SU-DHL-6 (cell line): Measurements from ENCODE around the gene DPM1.
A peak's percentile ranks its signal among the peaks of the same experiment; 100 is the strongest.

ENCODE experiments used
- H2AFZ ChIP-seq: fragments of 200-600 bp; sonication (generic); 2 replicates; pipeline ENCODE4 v1.6.1; 2014; ENCODE audit warnings: low read depth, mild to moderate bottlenecking, moderate library complexity, mixed read lengths, antibody characterized with exemption, low read length; ENCODE audit not compliant: severe bottlenecking
- H3F3A ChIP-seq: fragments of 200-600 bp; shearing (Covaris generic); 2 replicates; pipeline ENCODE4 v1.6.0; 2016; ENCODE audit warnings: antibody characterized with exemption, mild to moderate bottlenecking; ENCODE audit not compliant: insufficient read depth
- H3K27ac ChIP-seq: fragments of 200-600 bp; sonication (generic); 2 replicates; pipeline ENCODE4 v1.5.1; 2016; ENCODE audit warnings: low read depth, mild to moderate bottlenecking, low read length, moderate library complexity, mixed read lengths
- H3K27me3 ChIP-seq: fragments of 200-600 bp; sonication (generic), shearing (Covaris generic); 2 replicates; pipeline ENCODE4 v1.6.0; 2014; ENCODE audit warnings: mild to moderate bottlenecking, low read length
- H3K36me3 ChIP-seq: fragments of 200-600 bp; sonication (generic); 2 replicates; pipeline ENCODE4 v1.6.1; 2014; ENCODE audit warnings: mild to moderate bottlenecking, low read length, mixed read lengths
- H3K4me2 ChIP-seq: fragments of 300-600, 200-600 bp; shearing (Covaris generic), sonication (generic); 2 replicates; pipeline ENCODE4 v1.6.0; 2014; ENCODE audit warnings: low read length, low read depth, mild to moderate bottlenecking; ENCODE audit not compliant: poor library complexity, severe bottlenecking
- H3K4me3 ChIP-seq: fragments of 200-600 bp; sonication (generic); 2 replicates; pipeline ENCODE4 v1.5.1; 2014; ENCODE audit warnings: antibody characterized with exemption, low read length, mild to moderate bottlenecking, mixed read lengths; ENCODE audit not compliant: insufficient read depth, poor library complexity, severe bottlenecking
- H3K79me2 ChIP-seq: fragments of 200-600 bp; sonication (generic); 2 replicates; pipeline ENCODE4 v1.6.1; 2014; ENCODE audit warnings: mild to moderate bottlenecking, low read length, moderate library complexity; ENCODE audit not compliant: insufficient read depth
- H3K9ac ChIP-seq: fragments of 200-600 bp; sonication (generic); 2 replicates; pipeline ENCODE4 v1.7.0; 2014; ENCODE audit warnings: mild to moderate bottlenecking, low read length
- H3K9me2 ChIP-seq: fragments of 200-600 bp; sonication (generic); replicated peaks from 2 replicates; pipeline ENCODE4 v1.6.1; 2014; ENCODE audit warnings: low read length; ENCODE audit not compliant: insufficient read depth
- H3K9me3 ChIP-seq: fragments of 200-600 bp; sonication (generic); 2 replicates; pipeline ENCODE4 v1.6.1; 2014; ENCODE audit warnings: low read length, mixed read lengths; ENCODE audit not compliant: insufficient read depth
- H4K20me1 ChIP-seq: fragments of 200-600 bp; sonication (generic); 2 replicates; pipeline ENCODE4 v1.6.1; 2014; ENCODE audit warnings: low read depth, mild to moderate bottlenecking, antibody characterized with exemption, low read length, moderate library complexity, mixed read lengths
- EZH2phosphoT487 ChIP-seq: fragments of 200-600 bp; sonication (generic), shearing (Covaris generic); conservative IDR thresholded peaks from 2 replicates; pipeline ENCODE4 v1.6.1; 2018; ENCODE audit warnings: mild to moderate bottlenecking, antibody characterized with exemption, low read length, moderate library complexity, mixed read lengths
- TF ChIP-seq, protein P1 (sequence below): fragments of 200-600 bp; sonication (generic); IDR thresholded peaks from one replicate; pipeline ENCODE4 v1.5.1; 2017; ENCODE audit warnings: antibody characterized with exemption, mild to moderate bottlenecking, low read length, moderate library complexity; ENCODE audit not compliant: insufficient read depth, poor library complexity, severe bottlenecking

DPM1 gene

DNA sequence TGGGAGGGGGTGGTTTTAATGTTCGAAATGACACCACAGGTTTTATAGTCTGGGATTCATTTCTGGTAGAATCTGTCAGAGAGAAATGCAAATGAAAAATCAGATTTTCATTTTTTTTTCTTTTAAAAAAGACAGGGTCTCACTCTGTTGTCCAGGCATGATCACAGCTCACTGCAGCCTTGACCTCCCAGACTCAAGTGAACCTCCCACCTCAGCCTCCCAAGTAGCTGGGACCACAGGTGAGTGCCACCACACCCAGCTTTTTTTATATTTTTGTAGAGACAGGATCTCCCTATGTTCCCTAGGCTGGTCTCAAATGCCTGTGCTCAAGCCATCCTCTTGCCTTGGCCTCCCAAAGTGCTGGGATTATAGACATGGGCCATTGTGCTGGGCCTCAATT is 24.7 kb downstream of the DPM1 start:
- H3F3A ChIP-seq = peaks cover 54% of the 10 kb centered on the region

DNA sequence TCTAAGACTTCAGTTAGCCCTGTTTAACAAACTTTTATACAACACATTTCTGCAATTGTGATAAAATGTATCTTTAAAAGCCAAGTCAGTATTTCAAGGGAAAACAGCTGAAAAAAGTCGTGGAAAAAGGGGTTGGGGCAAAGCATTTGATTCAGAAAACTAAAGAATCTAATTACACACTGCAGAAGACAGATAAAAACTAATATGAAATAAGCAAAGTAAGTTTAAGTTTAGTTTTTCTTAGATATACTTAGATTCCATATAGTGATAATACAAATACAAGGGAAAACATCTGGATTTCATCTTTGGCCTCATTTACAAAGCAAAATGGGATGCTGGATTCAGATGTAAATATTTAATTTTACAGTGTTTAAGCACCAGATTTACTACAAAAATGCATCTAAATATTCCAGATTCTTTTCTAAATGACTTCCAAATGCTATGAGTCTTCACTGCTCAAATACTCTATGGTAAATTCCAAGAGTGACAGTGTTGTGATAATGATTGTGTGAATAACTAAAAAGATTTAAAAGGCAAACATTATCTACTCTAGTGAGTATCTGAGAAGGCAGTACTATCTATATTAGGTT is 25.5 kb downstream of the DPM1 start:
- Histone ChIP-seq H4K20me1 (peaks cover 14% of the 10 kb centered on the region), H3K79me2 (peaks cover 27% of the 10 kb centered on the region), H3K9me2 (no peaks in the 10 kb centered on the region), H3K36me3 (peaks cover 45% of the 10 kb centered on the region), H3K9ac (no peak overlapping the region), H3F3A (peaks cover 58% of the 10 kb centered on the region), H3K9me3 (no peaks in the 10 kb centered on the region), H3K4me3 (no peak overlapping the region), H3K27me3 (no peaks in the 10 kb centered on the region), H3K27ac (peak overlapping the region; percentile 87), H3K4me2 (no peak overlapping the region), H2AFZ (no peak overlapping the region)
- no peak for TF ChIP-seq EZH2phosphoT487
- TF ChIP-seq, protein P1, sequence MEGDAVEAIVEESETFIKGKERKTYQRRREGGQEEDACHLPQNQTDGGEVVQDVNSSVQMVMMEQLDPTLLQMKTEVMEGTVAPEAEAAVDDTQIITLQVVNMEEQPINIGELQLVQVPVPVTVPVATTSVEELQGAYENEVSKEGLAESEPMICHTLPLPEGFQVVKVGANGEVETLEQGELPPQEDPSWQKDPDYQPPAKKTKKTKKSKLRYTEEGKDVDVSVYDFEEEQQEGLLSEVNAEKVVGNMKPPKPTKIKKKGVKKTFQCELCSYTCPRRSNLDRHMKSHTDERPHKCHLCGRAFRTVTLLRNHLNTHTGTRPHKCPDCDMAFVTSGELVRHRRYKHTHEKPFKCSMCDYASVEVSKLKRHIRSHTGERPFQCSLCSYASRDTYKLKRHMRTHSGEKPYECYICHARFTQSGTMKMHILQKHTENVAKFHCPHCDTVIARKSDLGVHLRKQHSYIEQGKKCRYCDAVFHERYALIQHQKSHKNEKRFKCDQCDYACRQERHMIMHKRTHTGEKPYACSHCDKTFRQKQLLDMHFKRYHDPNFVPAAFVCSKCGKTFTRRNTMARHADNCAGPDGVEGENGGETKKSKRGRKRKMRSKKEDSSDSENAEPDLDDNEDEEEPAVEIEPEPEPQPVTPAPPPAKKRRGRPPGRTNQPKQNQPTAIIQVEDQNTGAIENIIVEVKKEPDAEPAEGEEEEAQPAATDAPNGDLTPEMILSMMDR = no peak

More for the DNA sequence above, 24.7 kb downstream of the DPM1 start:
- no peaks in the 10 kb centered on the region for H3K27me3 ChIP-seq
- peaks cover 19% of the 10 kb centered on the region for H3K79me2 ChIP-seq
- peaks cover 6% of the 10 kb centered on the region for H4K20me1 ChIP-seq
- no peak overlapping the region for H3K4me2 ChIP-seq
- peaks cover 40% of the 10 kb centered on the region for H3K36me3 ChIP-seq
- no peak overlapping the region for H3K9ac ChIP-seq
- no peaks in the 10 kb centered on the region for H3K9me2 ChIP-seq
- H3K9me3 ChIP-seq = no peaks in the 10 kb centered on the region
- TF ChIP-seq, protein P1 = no peak
- TF ChIP-seq EZH2phosphoT487 = no peak
- no peak overlapping the region for H2AFZ ChIP-seq
- no peak overlapping the region; the same call in 1 of the 2 replicates for H3K27ac ChIP-seq
- H3K4me3 ChIP-seq = no peak overlapping the region

DNA sequence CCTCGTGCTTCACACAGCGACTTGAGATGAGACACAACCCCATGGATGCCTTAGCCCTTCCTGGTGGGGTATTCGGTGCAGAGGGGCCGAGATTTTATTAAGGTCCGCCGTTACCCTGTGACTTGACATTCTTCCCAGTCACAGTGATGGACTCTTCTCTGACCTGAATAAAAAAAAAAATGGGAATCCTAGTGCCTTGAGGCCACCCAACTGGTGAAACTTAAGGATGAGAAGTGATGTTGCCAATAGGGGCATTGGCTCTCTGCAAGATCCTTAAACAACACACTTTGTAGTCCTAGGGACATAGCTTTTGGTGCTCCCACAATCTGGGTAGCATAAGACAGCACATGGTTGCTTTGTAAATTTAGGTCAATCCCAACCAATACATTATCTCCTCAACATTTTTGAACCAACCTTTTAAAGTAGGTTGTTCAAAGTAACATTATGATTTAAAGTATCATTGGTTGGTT is 26.3 kb downstream of the DPM1 start:
- Histone ChIP-seq H3K4me3 (peak overlapping the region; percentile 52), H3K36me3 (peaks cover 52% of the 10 kb centered on the region), H3F3A (peaks cover 58% of the 10 kb centered on the region), H3K27ac (peak overlapping the region; percentile 87), H3K9ac (peak overlapping the region; percentile 50), H3K79me2 (peaks cover 34% of the 10 kb centered on the region), H3K9me3 (no peaks in the 10 kb centered on the region), H3K27me3 (no peaks in the 10 kb centered on the region), H3K9me2 (no peaks in the 10 kb centered on the region), H4K20me1 (peaks cover 20% of the 10 kb centered on the region), H2AFZ (peak overlapping the region; percentile 38), H3K4me2 (peak overlapping the region; percentile 51)
- no peak for TF ChIP-seq EZH2phosphoT487
- TF ChIP-seq, protein P1 = no peak
